Measurements from ENCODE around the gene SALL2. TPM values are rescaled to one million over a fixed set of nuclear protein-coding genes. Genes with fewer than 3 reads are reported as not detected.

The SALL2 gene
- total RNA-seq, 1 donor from 2014 or later, result 263 TPM

- Mint-ChIP-seq H3K4me1 (peaks cover 69% of the 10 kb centered on the region), H3K4me3 (peak overlapping the region; percentile 30), H3K27ac (no peak overlapping the region), H3K9me3 (peaks cover 3% of the 10 kb centered on the region), H3K27me3 (ENCODE audit: insufficient read depth, low read depth) (peaks cover 12% of the 10 kb centered on the region), H3K36me3 (peaks cover 49% of the 10 kb centered on the region)
- H3K27me3 ChIP-seq, result no peaks in the 10 kb centered on the region
- H3K4me3 ChIP-seq, result peak overlapping the region; percentile 23
- no peak overlapping the region for H2AFZ ChIP-seq (replicated peaks)
- H4K20me1 ChIP-seq (ENCODE audit: low read depth), result peaks cover 93% of the 10 kb centered on the region
- no peaks in the 10 kb centered on the region for H3K9me3 ChIP-seq (ENCODE audit: low read depth)
- DNase-seq (ENCODE audit: low spot score), result no peak
- H3F3A ChIP-seq (ENCODE audit: low read depth), result peaks cover 88% of the 10 kb centered on the region
- H3K36me3 ChIP-seq, result peaks cover 26% of the 10 kb centered on the region
- H3K4me1 ChIP-seq, result peaks cover 75% of the 10 kb centered on the region
- H3K9ac ChIP-seq, result no peak overlapping the region
- H3K27ac ChIP-seq, result peak overlapping the region; percentile 76
- TF ChIP-seq EZH2phosphoT487 (IDR thresholded peaks at IDR 0.05) (no peak), CTCF (IDR thresholded peaks at IDR 0.05) (no peak), EZH2 (IDR thresholded peaks at IDR 0.05) (no peak)
- H3K79me2 ChIP-seq (ENCODE audit: low read depth), result peaks cover 81% of the 10 kb centered on the region
- H3K4me2 ChIP-seq, result peak overlapping the region; percentile 92
These were observed 2.9 kb downstream of the SALL2 start for GRCh38 chr14:21523203-21523602.

GRCh38 chr14:21521501-21521900 lies 4.6 kb downstream of the SALL2 start:
- no peak for DNase-seq (ENCODE audit: low spot score)
- Histone ChIP-seq H3K27ac (peak overlapping the region; percentile 76), H3F3A (ENCODE audit: low read depth) (peaks cover 86% of the 10 kb centered on the region), H3K9me3 (ENCODE audit: low read depth) (no peaks in the 10 kb centered on the region), H3K36me3 (peaks cover 23% of the 10 kb centered on the region), H3K4me1 (peaks cover 73% of the 10 kb centered on the region), H3K4me2 (peak overlapping the region; percentile 92), H4K20me1 (ENCODE audit: low read depth) (peaks cover 78% of the 10 kb centered on the region), H3K27me3 (no peaks in the 10 kb centered on the region), H3K4me3 (peak overlapping the region; percentile 23), H3K79me2 (ENCODE audit: low read depth) (peaks cover 70% of the 10 kb centered on the region), H3K9ac (no peak overlapping the region), H2AFZ (replicated peaks) (no peak overlapping the region)
- H3K27me3 Mint-ChIP-seq (ENCODE audit: insufficient read depth, low read depth), result peaks cover 12% of the 10 kb centered on the region
- H3K36me3 Mint-ChIP-seq, result peaks cover 49% of the 10 kb centered on the region
- TF ChIP-seq EZH2 (IDR thresholded peaks at IDR 0.05) (no peak), EZH2phosphoT487 (IDR thresholded peaks at IDR 0.05) (no peak), CTCF (IDR thresholded peaks at IDR 0.05) (no peak)
- peaks cover 3% of the 10 kb centered on the region for H3K9me3 Mint-ChIP-seq
- H3K4me1 Mint-ChIP-seq, result peaks cover 52% of the 10 kb centered on the region
- no peak overlapping the region for H3K27ac Mint-ChIP-seq
- H3K4me3 Mint-ChIP-seq, result peak overlapping the region; percentile 52

- no peaks in the 10 kb centered on the region for H3K27me3 ChIP-seq
These were observed 5.4 kb downstream of the SALL2 start for GRCh38 chr14:21520767-21521166.

More at GRCh38 chr14:21520767-21521166, 5.4 kb downstream of the SALL2 start:
- Histone ChIP-seq H3K4me3 (peak overlapping the region; percentile 23), H3K36me3 (peaks cover 23% of the 10 kb centered on the region), H3K9me3 (ENCODE audit: low read depth) (no peaks in the 10 kb centered on the region), H3K4me2 (peak overlapping the region; percentile 92), H3K79me2 (ENCODE audit: low read depth) (peaks cover 67% of the 10 kb centered on the region), H2AFZ (replicated peaks) (no peak overlapping the region), H3K9ac (no peak overlapping the region), H3K27ac (peak overlapping the region; percentile 76), H3K4me1 (peaks cover 73% of the 10 kb centered on the region), H3F3A (ENCODE audit: low read depth) (peaks cover 83% of the 10 kb centered on the region), H4K20me1 (ENCODE audit: low read depth) (peaks cover 75% of the 10 kb centered on the region)
- Mint-ChIP-seq H3K36me3 (peaks cover 49% of the 10 kb centered on the region), H3K27me3 (ENCODE audit: insufficient read depth, low read depth) (peaks cover 12% of the 10 kb centered on the region), H3K4me3 (peak overlapping the region; percentile 52), H3K9me3 (peaks cover 3% of the 10 kb centered on the region), H3K4me1 (peaks cover 52% of the 10 kb centered on the region), H3K27ac (no peak overlapping the region)
- no peak for DNase-seq (ENCODE audit: low spot score)
- TF ChIP-seq CTCF (IDR thresholded peaks at IDR 0.05), result no peak
